Stimulated activated CD4-positive, alpha-beta T cell treated with anti-CD3 and anti-CD28 coated beads, TNF-alpha, amount 100 ng/mL, for 4 hours (primary cell): ENCODE measurements around the gene FBXL12.
"Not testable (repeated sequence)": the region's sequence is repeated elsewhere in the genome, so short reads cannot be mapped to it uniquely, and the experiment has no call there.

Source experiments
- DNase-seq, 3 experiments: peaks; one replicate each; pipeline ENCODE4 v3.0.0-alpha.2; 2020; ENCODE audit warnings: low read depth in 3 of 3

FBXL12 gene

DNA sequence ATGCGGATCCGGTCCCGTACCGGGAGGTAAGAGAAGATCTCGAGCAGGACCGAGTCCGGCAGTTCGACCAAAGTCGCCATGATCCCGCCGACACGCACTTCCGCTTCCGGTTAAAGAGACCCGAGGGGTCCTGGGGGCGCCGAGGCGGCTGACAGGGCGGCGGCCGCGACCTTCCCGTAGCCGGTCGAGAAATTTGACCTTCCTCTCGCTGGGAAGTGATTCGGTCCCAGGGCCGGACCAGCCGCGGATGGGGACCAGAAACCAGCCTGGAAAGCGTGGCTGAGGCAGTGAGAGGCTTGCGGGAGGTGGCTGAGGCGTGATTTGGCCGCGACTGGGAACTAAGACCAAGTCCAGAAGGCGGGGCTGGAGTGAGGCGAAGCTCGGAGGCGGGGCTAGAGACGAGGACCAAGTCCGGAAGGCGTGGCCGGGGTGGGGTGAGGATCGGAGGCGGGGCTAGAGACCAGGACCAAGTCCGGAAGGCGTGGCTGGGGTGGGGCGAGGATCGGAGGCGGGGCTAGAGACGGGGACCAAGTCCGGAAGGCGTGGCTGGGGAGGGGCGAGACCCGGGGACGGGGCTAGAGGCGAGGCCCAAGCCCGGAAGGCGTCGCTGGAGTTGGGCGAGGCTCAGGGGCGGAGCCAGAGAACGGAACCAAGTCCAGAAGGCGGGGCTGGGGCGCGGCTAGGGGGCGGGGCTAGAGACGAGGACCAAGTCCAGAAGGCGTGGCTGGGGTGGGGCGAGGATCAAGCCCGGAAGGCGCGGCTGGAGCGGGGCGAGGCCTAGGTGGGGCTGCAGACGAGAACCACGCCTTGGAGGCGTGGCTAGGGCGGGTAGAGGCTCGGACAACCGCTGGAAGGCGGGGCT is at the start of gene FBXL12:
Gene FBXL12, minus strand, starts transcription at position 346 of the 862 bp plus-strand sequence. Its CDS starts 266 bp downstream, at position 80.
- DNase-seq: peak; percentile 100

DNA sequence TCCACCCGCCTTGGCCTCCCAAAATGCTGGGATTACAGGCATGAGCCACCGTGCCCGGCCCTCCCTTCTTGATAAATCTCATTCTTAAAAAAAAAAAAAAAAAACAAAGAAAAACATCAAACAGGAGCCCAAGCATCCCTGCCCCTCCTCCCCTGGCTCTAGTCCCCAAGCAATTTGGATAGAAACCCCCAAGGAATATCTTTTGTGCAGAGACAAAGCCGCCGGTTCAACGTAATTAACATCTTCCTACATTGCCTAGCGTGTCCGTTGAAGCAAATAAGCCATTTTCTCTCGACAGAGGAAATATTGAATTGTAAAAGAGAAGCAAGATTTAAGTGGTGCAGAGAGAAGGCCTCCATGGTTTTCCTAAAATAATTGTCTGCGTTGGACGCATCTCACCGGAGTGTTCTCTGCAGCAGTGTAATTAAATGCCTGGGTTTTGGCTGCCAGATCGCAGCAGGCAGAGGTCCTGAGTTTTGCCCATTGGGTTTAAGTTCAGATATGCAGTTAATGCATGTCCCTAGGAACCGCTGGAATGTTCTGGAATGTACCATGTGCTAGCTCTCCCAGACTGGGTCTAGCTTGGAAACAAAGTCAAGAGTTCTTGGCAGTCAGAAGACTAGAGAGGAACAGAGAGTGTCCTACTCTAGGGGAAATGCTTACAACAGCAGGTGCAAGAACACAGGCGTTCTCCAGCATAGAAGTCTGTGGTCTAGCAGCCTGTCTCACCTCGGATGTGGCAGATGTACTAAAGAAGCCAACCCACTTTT is 47.0 kb upstream of the FBXL12 start:
- no peak for DNase-seq

DNA sequence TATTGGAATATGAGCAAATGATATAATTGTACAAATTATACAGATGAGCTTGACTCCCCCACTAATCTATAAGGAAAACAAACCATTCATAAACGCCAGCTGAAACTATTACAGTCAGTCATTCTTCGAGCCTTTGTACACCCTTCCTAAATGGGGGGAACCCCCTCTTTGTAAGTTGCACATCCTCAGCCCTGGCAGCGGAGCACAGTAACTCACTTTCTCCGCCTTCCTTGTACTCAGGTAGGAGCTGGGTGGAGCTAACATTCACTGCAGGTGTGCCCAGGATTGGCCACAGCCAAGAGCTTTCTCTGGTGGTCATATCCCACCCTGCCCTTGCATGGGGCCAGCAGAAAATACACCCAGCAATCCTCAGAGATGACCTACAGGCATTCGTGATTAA is 44.9 kb upstream of the FBXL12 start:
- DNase-seq: no peak

- no peak for DNase-seq
Observed at GRCh38 chr19:9862938-9863337, 44.1 kb upstream of the FBXL12 start.

GRCh38 chr19:9861503-9861902 is 42.6 kb upstream of the FBXL12 start:
- no peak for DNase-seq

DNA sequence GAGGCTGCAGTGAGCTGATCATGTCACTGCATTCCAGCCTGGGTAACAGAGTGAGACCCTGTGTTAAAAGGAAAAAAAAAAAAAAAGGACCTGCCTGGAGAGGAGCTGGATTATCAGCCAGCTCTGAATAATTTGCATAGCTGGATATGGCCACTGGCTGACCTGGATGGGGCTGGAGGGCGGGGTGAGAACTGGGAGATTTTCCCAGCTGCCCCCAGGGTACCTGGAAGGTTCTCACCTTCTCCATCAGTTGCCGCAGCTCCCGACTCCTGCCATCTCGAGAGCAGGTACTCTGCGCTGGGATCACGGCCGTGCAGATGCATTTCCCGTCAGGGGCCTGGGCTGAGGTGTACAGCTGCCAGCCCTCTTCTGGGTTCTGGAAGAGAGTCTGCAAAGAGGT is 41.5 kb upstream of the FBXL12 start:
- DNase-seq: no peak

- no peak for DNase-seq
Observed at GRCh38 chr19:9858766-9859165, 39.9 kb upstream of the FBXL12 start.

DNA sequence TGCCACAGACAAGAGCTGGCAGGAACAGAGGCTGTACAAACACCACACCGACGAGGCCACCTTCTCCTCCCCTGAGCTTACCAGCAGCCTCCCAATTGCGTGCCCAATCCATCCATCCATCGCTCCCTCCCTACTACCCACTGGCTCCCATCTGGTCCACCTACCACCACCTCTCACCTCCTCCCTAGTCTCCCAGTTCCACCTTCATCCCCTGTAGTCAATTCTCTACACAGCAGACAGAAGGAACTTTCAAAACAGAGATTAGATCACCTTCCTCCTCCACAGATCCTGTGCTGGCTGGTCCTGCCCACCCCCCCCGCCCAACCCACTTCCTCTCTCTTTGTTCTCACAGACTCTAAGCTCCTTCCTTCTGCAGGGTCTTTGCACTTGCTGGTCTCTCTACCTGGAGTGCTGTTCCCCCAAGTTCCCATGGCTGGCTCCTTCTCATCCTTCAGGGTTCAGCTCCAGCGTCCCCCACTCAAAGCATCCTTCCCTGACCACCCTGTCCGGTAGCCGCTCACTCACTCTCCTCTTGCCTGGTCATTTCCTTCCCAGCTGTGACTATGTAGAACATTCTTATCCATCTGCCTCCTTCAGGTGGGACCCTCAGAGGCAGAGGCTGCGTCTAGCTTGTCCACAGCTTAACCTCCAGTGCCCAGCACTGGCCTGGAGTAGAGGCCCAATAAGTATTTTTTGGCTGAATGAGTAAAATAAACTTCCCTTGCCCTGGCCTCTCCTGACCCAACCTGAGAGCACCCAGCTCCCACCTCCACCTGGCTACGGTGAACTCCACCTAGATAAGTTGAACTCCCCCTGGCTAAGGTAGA is 39.3 kb upstream of the FBXL12 start:
- no peak for DNase-seq

DNA sequence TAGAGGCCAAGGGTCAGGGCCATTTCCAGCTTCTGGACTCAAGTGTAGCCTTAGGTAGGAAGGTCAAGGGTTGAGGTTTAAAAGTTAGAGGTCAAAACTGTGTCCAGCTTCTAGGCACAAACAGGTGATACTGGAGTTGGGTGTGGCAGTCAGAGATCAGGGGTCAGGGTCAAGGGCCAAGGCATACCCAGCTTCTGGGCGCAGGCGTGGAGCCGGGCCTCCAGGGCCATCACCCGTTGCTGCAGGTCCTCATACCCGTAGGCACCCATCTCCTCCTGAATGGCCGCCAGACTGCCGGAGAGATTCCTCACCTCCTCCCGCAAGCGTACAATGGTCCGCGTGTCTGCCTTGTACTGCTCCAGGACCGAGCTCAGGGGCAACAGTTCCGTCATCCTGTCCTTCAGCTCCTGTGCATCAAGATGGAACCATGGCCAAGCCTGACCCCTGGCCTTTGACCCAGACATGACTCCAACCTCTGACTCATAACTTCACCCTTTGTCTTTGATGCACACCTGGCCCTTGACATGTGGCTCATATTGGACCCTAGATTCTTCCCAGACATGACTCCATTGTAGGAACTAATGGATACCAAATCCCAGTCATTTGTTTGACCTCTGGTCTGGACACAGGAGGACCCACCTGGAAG is 38.3 kb upstream of the FBXL12 start:
- no peak for DNase-seq

- DNase-seq: no peak
Observed at GRCh38 chr19:9856609-9857008, 37.7 kb upstream of the FBXL12 start.

DNA sequence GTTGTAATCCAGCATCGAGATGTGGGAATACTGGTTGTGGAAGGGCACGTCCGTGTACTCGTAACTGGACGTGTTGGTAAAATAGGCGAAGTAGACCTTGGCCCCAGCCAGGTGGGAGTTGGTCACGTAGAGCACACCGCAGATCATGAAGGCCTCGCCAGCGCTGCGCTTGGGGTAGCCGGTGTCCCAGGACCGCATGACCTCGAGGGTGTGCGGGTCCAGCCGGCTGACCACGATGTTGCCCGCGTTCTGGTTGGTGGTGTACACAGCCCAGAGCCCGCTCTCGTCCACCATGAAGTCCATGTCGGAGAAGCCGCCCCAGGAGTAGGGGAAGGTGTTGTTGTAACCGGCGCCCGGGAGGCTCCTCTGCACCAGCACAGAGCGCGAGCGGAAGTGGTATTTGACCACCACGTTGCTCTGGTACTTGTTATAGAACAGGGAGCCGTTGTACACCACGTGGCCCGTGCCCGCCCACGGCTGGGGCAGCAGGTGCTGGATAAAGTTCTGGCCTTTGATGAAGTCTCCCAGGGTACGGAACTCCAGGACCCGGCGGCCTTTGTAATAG is 35.5 kb upstream of the FBXL12 start:
- DNase-seq: no peak

GRCh38 chr19:9850235-9850959 is 31.5 kb upstream of the FBXL12 start:
- no peak for DNase-seq

- no peak for DNase-seq
Observed at GRCh38 chr19:9849791-9850190, 30.9 kb upstream of the FBXL12 start.

DNA sequence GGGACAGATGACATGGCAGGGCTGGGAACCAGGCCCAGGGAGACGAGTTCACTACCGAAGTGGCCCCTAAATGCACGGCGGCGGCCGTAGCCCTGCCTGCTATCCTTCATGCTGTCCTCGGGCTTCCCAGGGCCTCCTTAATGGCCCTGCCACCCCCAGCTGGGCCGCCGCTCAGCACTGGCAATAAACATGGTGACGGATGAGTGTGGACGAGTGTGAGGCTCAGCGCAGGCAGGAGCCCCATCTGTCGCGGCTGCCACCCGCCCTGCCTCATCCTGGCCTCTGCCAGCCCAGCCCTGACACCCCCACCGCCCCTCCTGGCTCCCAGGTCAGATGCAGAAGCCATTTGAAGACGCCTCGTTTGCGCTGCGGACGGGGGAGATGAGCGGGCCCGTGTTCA is 29.9 kb upstream of the FBXL12 start:
- no peak for DNase-seq

GRCh38 chr19:9848060-9848459 is 29.2 kb upstream of the FBXL12 start:
- no peak for DNase-seq

- DNase-seq: peak in 1 of 3 experiments; percentile 34
Observed at GRCh38 chr19:9847087-9847671, 28.3 kb upstream of the FBXL12 start.

DNA sequence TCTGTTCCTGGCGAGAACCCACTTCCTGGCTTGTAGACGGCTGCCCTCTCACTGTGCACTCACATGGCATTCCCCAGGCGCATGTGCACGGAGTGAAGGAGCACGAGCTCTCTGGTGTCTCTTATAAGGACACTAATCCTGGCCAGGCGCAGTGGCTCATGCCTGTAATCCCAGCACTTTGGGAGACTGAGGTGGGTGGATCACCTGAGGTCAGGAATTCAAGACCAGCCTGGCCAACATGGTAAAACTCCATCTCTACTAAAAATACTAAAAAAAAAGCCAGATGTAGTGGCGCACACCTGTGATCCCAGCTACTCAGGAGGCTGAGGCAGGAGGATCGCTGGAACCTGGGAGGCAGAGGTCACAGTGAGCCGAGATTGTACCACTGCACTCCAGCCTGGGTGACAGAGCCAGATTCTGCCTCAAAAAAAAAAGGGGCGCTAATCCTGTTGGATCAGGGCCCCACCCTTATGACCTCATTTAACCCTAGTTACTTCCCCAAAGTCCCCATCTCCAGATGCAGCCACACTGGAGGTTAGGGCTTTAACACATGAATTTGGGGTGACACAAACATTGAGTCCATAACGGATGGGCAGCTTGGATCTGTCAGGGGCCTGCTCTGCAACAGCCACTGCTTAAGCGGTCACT is 24.9 kb upstream of the FBXL12 start:
- DNase-seq: not testable (repeated sequence)

- no peak for DNase-seq
Observed at GRCh38 chr19:9842834-9843625, 24.2 kb upstream of the FBXL12 start.

DNA sequence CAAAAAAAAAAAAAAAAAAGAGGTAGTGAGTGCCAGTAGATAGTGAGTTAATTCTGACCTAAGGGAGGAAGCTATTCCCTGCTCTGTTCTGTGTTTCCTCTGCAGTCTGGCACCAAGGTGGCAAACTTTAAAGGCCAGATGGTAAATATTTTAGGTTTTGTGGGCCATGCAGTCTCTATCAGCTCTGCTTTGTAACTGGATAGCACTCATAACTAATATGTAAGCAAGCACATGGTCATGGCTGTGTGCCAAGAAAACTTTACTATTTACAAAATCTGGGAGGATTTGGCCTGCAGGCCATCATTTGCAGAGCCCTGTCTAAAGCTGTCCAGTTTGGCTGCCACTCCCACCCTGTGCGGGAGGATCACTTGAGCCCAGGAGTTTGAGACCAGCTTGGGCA is 20.5 kb upstream of the FBXL12 start:
- DNase-seq: no peak
